Kidney epithelial cell (primary cell): ENCODE measurements around the gene SSX4. TPM values are rescaled to one million over a fixed set of nuclear protein-coding genes. Genes with fewer than 3 reads are reported as not detected.
"Not testable (repeated sequence)": the region's sequence is repeated elsewhere in the genome, so short reads cannot be mapped to it uniquely, and the experiment has no call there.

Experiments used
- DNase-seq: peaks from one replicate; pipeline ENCODE4 v3.0.0-alpha.2; 2010; ENCODE audit warnings: low read depth
- H3K27me3 ChIP-seq: 2 replicates; pipeline ENCODE4 v1.6.0; 2011; ENCODE audit warnings: low read length; ENCODE audit not compliant: control insufficient read depth, insufficient read depth
- H3K36me3 ChIP-seq: 2 replicates; pipeline ENCODE4 v1.5.1; 2011; ENCODE audit warnings: low read length; ENCODE audit not compliant: control insufficient read depth, insufficient read depth
- H3K4me3 ChIP-seq: 2 replicates; pipeline ENCODE4 v1.5.1; 2011; ENCODE audit warnings: low read depth, mild to moderate bottlenecking, control low read depth, low read length
- total RNA-seq: library from RNA; depleted of rRNA; stranded (reverse); fragments of >200 nt; gene quantifications from 2 replicates; pipeline ENCODE4 v1.2.3, GENCODE V29; 2015

SSX4 gene
- total RNA-seq, 1 donor from 2014 or later = not detected

DNA sequence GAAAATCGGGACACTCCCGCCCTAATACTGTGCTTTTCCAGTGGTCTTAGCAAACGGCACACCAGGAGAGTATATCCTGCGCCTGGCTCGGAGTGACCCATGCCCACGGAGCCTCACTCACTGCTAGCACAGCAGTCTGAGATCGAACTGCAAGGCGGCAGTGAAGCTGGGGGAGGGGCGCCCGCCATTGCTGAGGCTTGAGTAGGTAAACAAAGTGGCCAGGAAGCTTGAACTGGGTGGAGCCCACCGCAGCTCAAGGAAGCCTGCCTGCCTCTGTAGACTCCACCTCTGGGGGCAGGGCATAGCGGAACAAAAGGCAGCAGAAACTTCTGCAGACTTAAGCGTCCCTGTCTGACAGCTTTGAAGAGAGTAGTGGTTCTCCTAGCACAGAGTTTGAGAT, 50.4 kb downstream of the SSX4 start:
- H3K27me3 ChIP-seq, H3K36me3 ChIP-seq, DNase-seq, H3K4me3 ChIP-seq: not testable (repeated sequence)

Other genes with a start within 250 kb of the SSX4 start
- not detected in 2 replicates for gene SSX5, start 186.7 kb upstream of the SSX4 start, total RNA-seq
- gene SSX1, start 128.1 kb upstream of the SSX4 start, total RNA-seq = not detected in 2 replicates
- not detected in 2 replicates for gene SSX3, start 26.8 kb upstream of the SSX4 start, total RNA-seq
- not detected in 2 replicates for gene SSX4B, start 28.4 kb downstream of the SSX4 start, total RNA-seq
- 28.3 and 32.8 TPM in 2 replicates for gene SLC38A5, start 86.7 kb downstream of the SSX4 start, total RNA-seq
- 80.3 and 91.4 TPM in 2 replicates for gene FTSJ1, start 92.7 kb downstream of the SSX4 start, total RNA-seq
- gene PORCN, start 125.5 kb downstream of the SSX4 start, total RNA-seq = 12.7 and 14.5 TPM in 2 replicates
- 40.2 and 72.5 TPM in 2 replicates for gene EBP, start 138.3 kb downstream of the SSX4 start, total RNA-seq
- gene TBC1D25, start 156.2 kb downstream of the SSX4 start, total RNA-seq = 6.6 and 10.4 TPM in 2 replicates
- 264 and 285 TPM in 2 replicates for gene RBM3, start 190.9 kb downstream of the SSX4 start, total RNA-seq
- gene WDR13, start 214.0 kb downstream of the SSX4 start, total RNA-seq = 117 and 122 TPM in 2 replicates